Measurements from ENCODE around the gene CNN1.

GRCh38 chr19:11506101-11506555 is 32.5 kb upstream of the CNN1 start:
- TF ChIP-seq CTCF (IDR thresholded peaks at IDR 0.05) (no peak), POLR2A (IDR thresholded peaks at IDR 0.05) (no peak)

All from heart left ventricle (tissue), 13 donors.